Urinary bladder (tissue), 4 donors: ENCODE results near the gene SACS. TPM values are rescaled to one million over a fixed set of nuclear protein-coding genes. Genes with fewer than 3 reads are reported as not detected.

ENCODE experiments used
- DNase-seq: peaks from one replicate; pipeline ENCODE4 v3.0.0-alpha.2; 2015; ENCODE audit errors: extremely low spot score
- H3K27ac ChIP-seq: one replicate; pipeline ENCODE4 v1.5.1; 2013; ENCODE audit warnings: low read depth, mild to moderate bottlenecking, moderate library complexity
- H3K36me3 ChIP-seq: one replicate; pipeline ENCODE4 v1.6.1; 2013; ENCODE audit warnings: mild to moderate bottlenecking, moderate library complexity; ENCODE audit not compliant: insufficient read depth
- H3K4me1 ChIP-seq: one replicate; pipeline ENCODE4 v1.6.1; 2013; ENCODE audit warnings: mild to moderate bottlenecking, moderate library complexity; ENCODE audit not compliant: insufficient read depth
- H3K4me3 ChIP-seq: one replicate; pipeline ENCODE4 v1.5.1; 2013; ENCODE audit warnings: low read depth, low read length
- WGBS: extraction: QIAGEN DNeasy Blood & Tissue Kit; methylation state at CpG from one replicate; pipeline ENCODE4 v1.1.7; 2013; 5-methylcytosine and 5-hydroxymethylcytosine counted together
- polyA plus RNA-seq: library from polyadenylated mRNA; stranded (reverse); fragments of 200-250 nt; gene quantifications from one replicate; pipeline ENCODE4 v1.2.3, GENCODE V29; 2013
- total RNA-seq: library from RNA; depleted of rRNA; stranded (reverse); fragments of >200 nt; gene quantifications from one replicate; pipeline ENCODE4 v1.2.3, GENCODE V29; 2014
- donor health status: healthy with polysubstance abuse.
- donor health status: healthy.

Gene SACS
- total and polyA plus RNA-seq, 2 donors, result 9.7 to 90.3 TPM

GRCh38 chr13:23380534-23380933 is 53.0 kb downstream of the SACS start:
- no peak for DNase-seq
- no peaks in the 10 kb centered on the region for H3K36me3 ChIP-seq
- no peak overlapping the region for H3K27ac ChIP-seq
- no peak overlapping the region for H3K4me3 ChIP-seq
- no peaks in the 10 kb centered on the region for H3K4me1 ChIP-seq
- 69% methylated on average over 5 of the region's 5 CpGs for WGBS

- DNase-seq, result peak; percentile 37
- H3K4me3 ChIP-seq, result no peak overlapping the region
- no peak overlapping the region for H3K27ac ChIP-seq
- 29% methylated on average over 11 of the region's 11 CpGs for WGBS
- H3K36me3 ChIP-seq, result no peaks in the 10 kb centered on the region
- H3K4me1 ChIP-seq, result no peaks in the 10 kb centered on the region
Measured at GRCh38 chr13:23377983-23378632, 55.4 kb downstream of the SACS start.

GRCh38 chr13:23377579-23377978 is 55.9 kb downstream of the SACS start:
- Histone ChIP-seq H3K27ac (no peak overlapping the region), H3K4me3 (no peak overlapping the region), H3K4me1 (no peaks in the 10 kb centered on the region), H3K36me3 (no peaks in the 10 kb centered on the region)
- 47% methylated on average over 7 of the region's 7 CpGs for WGBS
- no peak for DNase-seq

- Histone ChIP-seq H3K4me1 (no peaks in the 10 kb centered on the region), H3K4me3 (peak overlapping the region; percentile 75), H3K36me3 (no peaks in the 10 kb centered on the region), H3K27ac (peak overlapping the region; percentile 75)
- DNase-seq, result peak; percentile 62
- under 1% methylated on average over 117 of the region's 117 CpGs for WGBS
Measured at GRCh38 chr13:23375001-23375971, 58.2 kb downstream of the SACS start.

- H3K4me1 ChIP-seq, result no peaks in the 10 kb centered on the region
- H3K36me3 ChIP-seq, result peaks cover 2% of the 10 kb centered on the region
- DNase-seq, result no peak
- no peak overlapping the region for H3K27ac ChIP-seq
- 35% methylated on average over 5 of the region's 5 CpGs for WGBS
- H3K4me3 ChIP-seq, result no peak overlapping the region
Measured at GRCh38 chr13:23372264-23372906, 61.1 kb downstream of the SACS start.

GRCh38 chr13:23367907-23368306 is 65.6 kb downstream of the SACS start:
- no peak for DNase-seq
- H3K4me1 ChIP-seq, result no peaks in the 10 kb centered on the region
- H3K27ac ChIP-seq, result no peak overlapping the region
- 98% methylated on average over 6 of the region's 6 CpGs for WGBS
- peaks cover 2% of the 10 kb centered on the region for H3K36me3 ChIP-seq
- H3K4me3 ChIP-seq, result no peak overlapping the region

- DNase-seq, result no peak
- WGBS, result 88% methylated on average over 3 of the region's 3 CpGs
- H3K36me3 ChIP-seq, result peaks cover 4% of the 10 kb centered on the region
Measured at GRCh38 chr13:23365652-23366051, 67.8 kb downstream of the SACS start.

GRCh38 chr13:23359882-23360281 is 73.6 kb downstream of the SACS start:
- Histone ChIP-seq H3K36me3 (peaks cover 1% of the 10 kb centered on the region), H3K4me3 (no peak overlapping the region), H3K4me1 (no peaks in the 10 kb centered on the region), H3K27ac (no peak overlapping the region)
- 94% methylated on average over 1 of the region's 1 CpG for WGBS
- no peak for DNase-seq

More at GRCh38 chr13:23365652-23366051, 67.8 kb downstream of the SACS start:
- Histone ChIP-seq H3K4me3 (no peak overlapping the region), H3K4me1 (no peaks in the 10 kb centered on the region), H3K27ac (no peak overlapping the region)

- no peak overlapping the region for H3K4me3 ChIP-seq
- no peaks in the 10 kb centered on the region for H3K4me1 ChIP-seq
- H3K27ac ChIP-seq, result no peak overlapping the region
- WGBS, result 80% methylated on average over 1 of the region's 1 CpG
- DNase-seq, result no peak
- peaks cover 1% of the 10 kb centered on the region for H3K36me3 ChIP-seq
Measured at GRCh38 chr13:23357349-23357748, 76.2 kb downstream of the SACS start.

- no peak overlapping the region for H3K27ac ChIP-seq
- 81% methylated on average over 2 of the region's 2 CpGs for WGBS
- no peaks in the 10 kb centered on the region for H3K36me3 ChIP-seq
- H3K4me3 ChIP-seq, result no peak overlapping the region
- no peak for DNase-seq
- H3K4me1 ChIP-seq, result no peaks in the 10 kb centered on the region
Measured at GRCh38 chr13:23356368-23356767, 77.1 kb downstream of the SACS start.

GRCh38 chr13:23354520-23354919 is 79.0 kb downstream of the SACS start:
- Histone ChIP-seq H3K36me3 (no peaks in the 10 kb centered on the region), H3K4me1 (no peaks in the 10 kb centered on the region), H3K27ac (no peak overlapping the region), H3K4me3 (no peak overlapping the region)
- 97% methylated on average over 5 of the region's 5 CpGs for WGBS
- DNase-seq, result no peak

GRCh38 chr13:23352161-23352560 is 81.3 kb downstream of the SACS start:
- no peak overlapping the region for H3K4me3 ChIP-seq
- no peaks in the 10 kb centered on the region for H3K36me3 ChIP-seq
- no peaks in the 10 kb centered on the region for H3K4me1 ChIP-seq
- H3K27ac ChIP-seq, result no peak overlapping the region
- DNase-seq, result no peak
- WGBS, result 55% methylated on average over 4 of the region's 4 CpGs

GRCh38 chr13:23350009-23350408 is 83.5 kb downstream of the SACS start:
- WGBS, result 85% methylated on average over 3 of the region's 3 CpGs
- no peaks in the 10 kb centered on the region for H3K4me1 ChIP-seq
- no peak overlapping the region for H3K27ac ChIP-seq
- no peaks in the 10 kb centered on the region for H3K36me3 ChIP-seq
- DNase-seq, result no peak
- H3K4me3 ChIP-seq, result no peak overlapping the region
